Lung microvascular endothelial cell (primary cell): ENCODE measurements around the gene ROBO1. TPM values are rescaled to one million over a fixed set of nuclear protein-coding genes. Genes with fewer than 3 reads are reported as not detected.
"Not testable (repeated sequence)": the region's sequence is repeated elsewhere in the genome, so short reads cannot be mapped to it uniquely, and the experiment has no call there.

Experiments used
- DNase-seq, 2 donors: peaks; one replicate each; pipeline versions ENCODE4 v3.0.0 to v3.0.0-alpha.2; 2010; ENCODE audit warnings: low read depth in 2 of 2
- total RNA-seq: library from RNA; depleted of rRNA; stranded (reverse); fragments of >200 nt; gene quantifications from 2 replicates; pipeline ENCODE4 v1.2.1, GENCODE V29; 2014

ROBO1 gene
- total RNA-seq, 1 donor from 2014 or later = 0.20 TPM

DNA sequence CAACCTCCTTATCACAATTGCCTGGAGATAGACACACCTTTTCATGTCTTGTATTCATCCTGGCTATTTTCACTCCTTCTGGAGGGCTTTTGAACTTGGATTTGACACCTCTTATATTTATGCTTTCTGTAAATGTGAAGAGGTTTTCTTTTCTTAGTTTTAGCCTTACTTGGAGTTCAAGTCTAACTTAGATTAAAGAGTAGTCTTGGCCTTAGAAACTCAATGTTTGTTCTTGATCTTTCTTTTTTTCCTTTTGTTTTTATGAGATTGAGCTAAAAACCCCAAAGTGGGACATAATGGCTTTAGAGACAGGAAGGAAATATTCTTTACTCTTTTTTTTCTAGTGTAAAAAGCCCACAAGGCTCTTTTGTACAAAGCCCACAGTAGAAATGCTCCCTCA lies 1054.9 kb downstream of the ROBO1 start:
- no peak for DNase-seq

DNA sequence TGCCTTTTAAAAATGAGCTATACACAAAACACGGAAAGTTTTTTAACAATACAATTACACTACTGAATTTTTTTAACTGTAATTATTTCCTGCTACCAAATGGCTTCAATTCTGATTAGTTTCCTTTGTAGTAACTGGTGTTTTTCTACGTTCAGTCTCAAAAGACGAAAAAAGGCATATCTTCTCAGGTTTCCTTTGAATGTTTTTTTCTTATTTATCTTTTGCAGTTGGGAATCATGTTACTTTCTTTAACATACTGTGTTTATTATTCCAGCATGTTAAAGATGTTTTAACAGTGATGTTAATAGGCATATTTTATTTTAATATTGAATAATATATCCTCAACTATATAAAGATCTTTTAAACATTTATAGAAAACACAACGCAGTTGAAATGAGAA lies 1055.5 kb downstream of the ROBO1 start:
- no peak for DNase-seq

DNA sequence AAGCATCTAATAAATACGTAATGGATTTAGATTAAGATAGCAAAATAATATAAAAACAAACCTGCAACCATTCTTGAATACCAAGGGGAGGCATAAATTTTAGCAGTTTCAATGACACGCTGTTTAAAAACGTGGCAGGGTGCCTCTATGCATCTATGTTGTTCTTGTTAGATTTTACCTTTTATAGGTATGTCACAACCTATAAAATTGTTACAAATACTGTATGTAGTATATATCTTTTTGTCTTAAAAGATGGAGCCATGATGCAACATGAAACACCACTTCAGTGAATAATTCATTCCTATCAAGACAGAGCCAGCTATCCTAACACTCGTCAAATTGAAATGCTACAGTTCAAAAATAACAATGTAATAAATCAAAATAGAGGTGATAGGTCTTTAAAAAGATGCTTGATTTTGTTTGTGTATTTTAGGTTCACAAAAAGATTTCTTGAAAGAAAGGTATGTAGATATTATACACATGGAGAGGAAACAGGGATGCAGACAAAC lies 1059.2 kb downstream of the ROBO1 start:
- DNase-seq = no peak

DNA sequence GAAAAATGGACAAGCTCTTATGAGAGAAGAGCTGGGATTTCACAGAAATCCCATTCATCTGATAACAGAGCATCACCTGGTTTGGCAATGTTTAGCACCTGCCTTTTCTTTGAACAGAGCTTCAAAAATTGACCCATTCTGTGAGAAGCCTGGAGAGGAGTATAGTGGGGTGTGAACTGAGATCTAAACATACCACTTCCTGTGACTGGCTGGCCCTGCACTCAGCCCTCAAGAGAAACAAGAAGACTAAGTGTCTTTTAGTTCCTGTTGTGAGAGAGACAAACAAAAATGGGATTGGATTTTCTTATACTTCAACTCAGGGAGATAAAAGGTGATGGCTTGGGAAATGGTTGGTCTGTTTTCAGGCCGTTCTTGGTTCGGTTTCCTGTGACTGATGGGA lies 1060.2 kb downstream of the ROBO1 start:
- DNase-seq = no peak

DNA sequence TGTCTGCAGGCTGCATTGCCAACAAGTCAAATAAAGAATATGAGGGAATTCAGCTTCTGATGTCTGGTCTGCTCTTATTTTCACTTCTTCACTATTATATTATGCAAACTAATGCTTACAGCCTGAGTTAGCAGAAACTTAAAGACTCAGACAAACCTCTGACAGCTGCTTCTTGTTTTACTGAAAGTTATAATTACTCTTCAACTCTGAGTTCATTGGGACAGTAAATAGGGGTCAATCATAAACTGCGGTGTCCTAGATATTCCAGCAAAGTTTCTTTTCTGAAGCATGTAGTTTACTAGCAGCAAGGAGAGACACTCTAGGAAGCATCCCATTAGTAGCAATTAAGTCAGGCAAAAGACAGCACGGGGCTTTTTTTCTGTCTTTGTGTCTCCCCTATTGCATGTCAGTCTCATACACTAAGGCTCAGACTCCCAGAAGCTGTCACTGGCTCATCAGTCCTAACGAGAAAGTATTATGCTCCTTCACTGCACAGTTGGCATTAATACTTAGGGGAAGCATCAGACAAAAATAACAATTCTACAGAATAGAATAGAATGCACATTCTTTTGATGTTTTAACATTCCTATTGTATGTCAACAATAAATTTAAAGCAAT lies 1060.8 kb downstream of the ROBO1 start:
- no peak for DNase-seq

DNA sequence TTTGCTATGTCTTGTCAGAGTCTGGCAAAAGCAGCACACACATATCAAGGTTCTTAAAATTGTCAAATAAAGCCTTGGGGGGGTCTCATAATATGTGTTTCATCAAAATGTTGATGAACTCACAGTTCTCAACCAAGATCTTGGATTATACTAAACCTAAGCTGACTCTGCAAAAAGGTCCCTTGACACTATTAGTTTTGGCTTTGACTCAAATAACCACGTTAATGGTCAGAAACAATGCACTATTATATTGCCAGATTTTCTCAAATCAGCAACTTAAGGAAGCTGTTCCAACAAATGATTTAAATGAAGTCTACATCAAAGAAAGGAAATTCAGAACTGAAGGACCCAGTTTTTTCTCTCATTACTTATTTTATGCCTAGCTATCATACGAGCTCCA lies 1063.9 kb downstream of the ROBO1 start:
- no peak for DNase-seq

DNA sequence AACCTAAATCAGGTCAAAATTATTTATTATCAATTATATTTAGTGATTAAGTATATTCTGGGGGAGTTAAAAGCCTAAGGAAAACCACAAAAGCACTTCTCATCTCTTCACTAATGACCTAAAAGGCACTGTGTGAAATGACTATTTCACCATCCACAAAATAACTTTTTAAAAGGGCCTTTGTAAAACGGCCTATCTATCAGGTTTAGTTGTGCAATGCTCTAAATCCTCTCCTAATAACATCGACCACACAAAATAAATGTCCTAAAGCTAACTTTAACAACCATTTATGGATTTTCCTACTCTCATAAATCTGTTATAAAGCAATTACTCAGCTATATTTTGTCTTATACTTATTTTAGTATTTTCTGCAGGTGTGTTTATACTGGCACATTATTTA lies 1066.3 kb downstream of the ROBO1 start:
- no peak for DNase-seq

DNA sequence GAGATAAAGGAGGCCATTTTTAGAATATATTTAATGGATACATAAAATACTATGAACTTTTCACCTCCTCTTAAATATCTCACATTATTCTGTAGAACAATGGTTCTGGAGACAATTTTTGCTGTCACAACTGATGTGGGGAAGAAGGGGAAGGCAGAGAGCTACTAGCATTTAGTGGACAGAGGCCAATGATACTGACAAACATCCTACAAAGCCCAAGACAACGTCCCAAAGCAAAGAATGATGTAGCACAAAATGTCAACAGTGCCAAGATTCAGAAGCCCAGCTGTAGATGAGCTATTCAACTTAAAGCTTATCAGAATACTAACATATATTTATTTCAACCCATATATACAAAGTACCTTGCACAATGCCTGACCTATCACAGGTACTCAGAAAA lies 1069.4 kb downstream of the ROBO1 start:
- no peak for DNase-seq

DNA sequence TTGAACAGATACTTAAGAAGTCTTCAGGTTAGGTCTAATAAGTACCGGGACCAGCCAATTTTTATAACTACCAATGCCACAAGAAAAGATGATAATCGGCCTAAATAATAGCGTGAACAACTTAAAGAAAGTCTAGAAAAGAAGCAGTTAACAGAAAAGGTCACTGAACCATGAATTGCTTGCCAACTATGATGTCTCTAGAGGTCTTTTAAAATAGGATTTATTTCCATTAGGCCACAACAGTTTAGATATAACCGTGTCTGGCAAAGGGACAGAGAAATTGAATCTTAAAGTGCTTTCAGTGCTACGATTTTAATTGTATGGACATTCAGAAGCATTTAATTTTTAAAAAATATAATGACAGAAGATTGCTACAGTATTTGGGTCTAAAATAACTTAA lies 1070.4 kb downstream of the ROBO1 start:
- no peak for DNase-seq

DNA sequence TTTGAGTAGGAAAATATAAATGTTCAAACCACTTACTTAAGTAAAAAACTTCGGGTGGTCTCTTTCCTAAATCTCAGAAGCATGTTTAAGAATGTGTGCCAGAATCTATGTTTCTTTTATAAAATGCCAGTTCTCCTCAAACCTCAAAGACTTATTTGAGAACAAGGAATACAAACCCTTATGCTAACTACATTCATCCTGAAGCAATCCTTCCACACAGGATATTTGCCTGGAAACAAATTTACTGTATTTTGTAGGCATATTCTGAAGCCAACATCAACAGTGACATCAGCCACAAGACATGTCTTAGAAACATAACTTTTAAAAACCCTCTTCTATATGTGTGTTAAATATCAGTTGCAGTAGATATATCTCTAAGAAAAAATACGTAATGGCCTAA lies 1077.0 kb downstream of the ROBO1 start:
- no peak for DNase-seq

DNA sequence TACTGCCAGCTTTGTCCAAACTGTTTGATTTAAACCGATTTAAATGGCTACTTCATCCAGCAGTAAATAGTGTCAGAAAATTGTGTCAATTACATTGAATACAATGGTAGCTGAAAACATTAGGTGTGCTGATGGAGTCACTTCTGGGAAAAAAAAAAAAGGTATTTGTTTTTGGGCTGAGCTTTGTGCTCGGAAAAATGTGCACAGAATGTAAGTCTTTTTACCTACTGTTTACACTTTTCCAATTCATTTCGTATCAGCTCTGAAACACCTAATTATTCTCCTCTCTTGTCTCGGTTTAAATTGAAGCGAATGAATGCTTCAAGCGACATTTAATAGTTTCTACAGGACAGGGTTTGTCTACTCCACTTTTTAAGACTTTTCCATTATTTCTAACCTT lies 1078.4 kb downstream of the ROBO1 start:
- no peak for DNase-seq

DNA sequence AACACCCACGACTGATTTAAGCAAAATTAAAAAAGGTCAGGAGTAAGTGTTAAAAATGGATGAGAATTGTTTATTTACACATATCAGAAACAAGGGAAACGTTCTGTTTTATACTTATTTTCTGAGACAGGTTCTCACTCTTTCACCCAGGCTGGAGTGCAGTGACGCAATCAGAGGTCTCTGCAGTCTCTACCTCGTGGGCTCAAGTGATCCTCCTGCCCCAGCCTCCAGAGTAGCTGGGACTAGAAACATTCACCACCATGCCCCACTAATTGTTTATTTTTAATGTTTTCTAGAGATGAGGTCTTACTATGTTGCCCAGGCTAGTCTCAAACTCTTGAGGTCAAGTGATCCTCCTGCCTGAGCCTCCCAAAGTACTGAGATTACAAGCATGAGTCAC lies 1080.3 kb downstream of the ROBO1 start:
- DNase-seq = no peak

DNA sequence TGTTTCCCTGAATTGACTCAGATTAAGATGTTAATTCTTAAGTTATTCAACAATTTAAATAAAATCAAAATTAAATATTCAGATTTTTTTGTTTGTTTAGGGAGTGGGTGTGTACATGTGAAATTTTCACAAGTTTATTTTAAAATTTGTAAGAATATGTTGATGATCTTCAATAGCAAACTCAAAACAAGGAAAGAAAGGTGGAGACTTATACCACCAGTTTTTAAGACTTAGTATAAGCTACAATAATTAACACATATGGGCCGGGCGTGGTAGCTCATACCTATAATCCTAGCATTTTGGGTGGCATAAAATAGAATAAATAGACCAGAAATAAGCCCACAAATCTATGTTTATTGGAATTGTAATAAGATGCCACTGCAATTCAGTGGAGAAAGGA lies 1084.5 kb downstream of the ROBO1 start:
- no peak for DNase-seq

DNA sequence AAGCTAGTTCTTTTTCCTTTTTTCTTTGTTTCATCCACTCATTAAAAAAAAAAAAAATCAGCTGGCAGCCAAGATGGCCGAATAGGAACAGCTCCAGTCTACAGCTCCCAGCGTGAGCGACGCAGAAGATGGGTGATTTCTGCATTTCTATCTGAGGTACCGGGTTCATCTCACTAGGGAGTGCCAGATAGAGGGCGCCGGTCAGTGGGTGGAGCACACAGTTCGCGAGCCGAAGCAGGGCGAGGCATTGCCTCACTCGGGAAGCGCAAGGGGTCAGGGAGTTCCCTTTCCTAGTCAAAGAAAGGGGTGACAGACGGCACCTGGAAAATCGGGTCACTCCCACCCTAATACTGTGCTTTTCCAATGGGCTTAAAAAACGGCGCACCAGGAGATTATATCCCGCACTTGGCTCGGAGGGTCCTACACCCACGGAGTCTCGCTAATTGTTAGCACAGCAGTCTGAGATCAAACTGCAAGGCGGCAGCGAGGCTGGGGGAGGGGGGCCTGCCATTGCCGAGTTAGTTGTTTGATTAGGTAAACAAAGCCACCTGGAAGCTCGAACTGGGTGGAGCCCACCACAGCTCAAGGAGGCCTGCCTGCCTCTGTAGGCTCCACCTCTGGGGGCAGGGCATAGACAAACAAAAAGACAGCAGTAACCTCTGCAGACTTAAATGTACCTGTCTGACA lies 1092.5 kb downstream of the ROBO1 start:
- DNase-seq = not testable (repeated sequence)

DNA sequence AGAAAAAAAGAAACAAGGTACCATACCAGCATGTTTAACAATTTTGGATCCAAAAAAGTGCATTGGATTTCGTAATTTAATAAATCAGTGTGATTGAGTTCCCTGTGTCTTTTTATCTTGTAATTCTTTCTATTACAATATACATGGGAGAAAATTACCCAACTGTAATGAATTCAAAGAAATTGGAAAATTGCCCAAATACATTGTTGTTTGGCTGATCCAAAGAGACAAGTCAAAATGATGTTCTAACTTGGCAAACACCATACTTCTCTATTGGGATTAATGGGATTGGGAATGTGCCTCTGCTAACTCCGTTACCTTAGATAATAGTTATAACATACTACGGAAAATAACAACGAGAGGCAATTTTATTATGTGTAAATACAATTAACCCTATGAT lies 1097.1 kb downstream of the ROBO1 start:
- no peak for DNase-seq

DNA sequence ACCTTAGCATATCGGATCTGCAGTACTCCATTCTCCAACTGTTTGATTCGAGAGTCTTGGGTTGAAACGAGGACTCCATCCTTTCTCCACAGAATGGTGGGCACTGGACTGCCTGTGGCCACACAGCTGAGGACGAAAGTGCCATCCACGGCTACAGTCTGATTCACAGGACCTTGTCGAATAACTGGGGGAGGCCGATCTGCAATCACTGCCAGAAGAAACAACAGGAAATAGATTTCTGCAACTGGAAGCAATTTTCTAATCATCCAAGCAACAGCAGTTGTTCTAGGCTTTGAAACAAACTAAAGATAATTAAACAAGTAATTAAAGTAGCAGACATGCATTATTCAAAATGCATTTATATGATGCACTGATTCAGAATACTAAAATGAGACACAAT lies 1097.7 kb downstream of the ROBO1 start:
- no peak for DNase-seq

DNA sequence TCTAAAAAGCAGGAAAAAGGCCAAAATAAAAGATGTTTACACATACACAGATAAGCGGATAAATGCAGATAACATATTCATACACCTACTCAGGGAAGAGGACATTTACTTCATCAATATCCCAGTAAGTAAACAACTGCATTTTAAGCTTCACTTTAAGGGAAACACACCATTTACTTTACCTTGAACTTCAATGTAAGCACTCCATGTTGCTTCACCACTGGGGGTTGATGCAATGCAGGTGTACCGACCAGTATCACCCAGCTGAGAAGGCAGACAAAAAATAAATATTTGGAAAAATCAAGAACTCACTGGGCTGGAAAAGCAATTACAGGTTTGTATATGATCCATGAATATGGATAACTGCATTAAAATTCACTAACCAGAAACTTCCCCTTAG lies 1099.5 kb downstream of the ROBO1 start:
- no peak for DNase-seq

DNA sequence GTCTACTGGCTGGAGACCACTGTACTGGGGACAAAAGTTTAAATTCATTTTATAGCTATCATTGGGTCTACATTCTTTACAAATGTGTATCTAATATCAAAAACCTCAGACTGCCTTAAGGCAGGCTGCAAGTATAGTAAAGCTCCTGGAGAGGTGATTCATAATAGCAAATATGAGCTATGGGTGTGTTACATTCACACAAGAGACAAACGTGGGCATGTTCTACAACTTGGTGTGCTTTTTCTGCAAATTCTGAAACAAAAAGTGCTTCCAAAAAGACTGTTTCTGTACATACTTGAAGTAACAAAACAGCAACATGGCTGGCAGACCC lies 1101.4 kb downstream of the ROBO1 start:
- no peak for DNase-seq

DNA sequence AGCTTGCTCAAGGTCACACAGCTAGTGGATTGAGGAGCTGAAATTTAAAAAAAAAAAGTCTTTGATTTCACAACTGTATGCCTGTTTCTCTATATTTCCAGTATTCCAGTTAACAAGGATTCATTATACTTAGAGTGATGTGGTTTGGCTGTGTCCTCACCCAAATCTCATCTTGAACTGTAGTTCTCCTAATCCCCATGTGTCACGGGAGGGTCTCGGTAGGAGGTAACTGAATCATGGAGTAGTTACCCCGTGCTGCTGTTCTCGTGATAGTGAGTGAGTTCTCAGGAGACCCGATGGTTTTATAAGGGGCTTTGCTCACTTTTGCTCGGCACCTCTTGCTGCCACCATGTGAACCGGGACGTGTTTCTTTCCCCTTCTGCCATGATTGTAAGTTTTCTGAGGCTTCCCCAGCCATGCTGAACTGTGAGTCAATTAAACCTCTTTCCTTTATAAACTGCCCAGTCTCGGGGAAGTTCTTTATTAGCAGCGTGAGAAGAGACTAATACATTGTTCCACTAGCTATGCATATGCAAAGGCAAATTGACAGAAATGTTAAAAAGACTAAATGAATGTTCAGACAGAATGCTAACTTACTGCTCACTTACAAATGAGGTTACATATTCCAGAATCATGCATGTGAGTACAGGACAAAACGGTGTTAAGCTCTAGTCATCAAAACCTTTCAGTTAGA lies 1101.9 kb downstream of the ROBO1 start:
- no peak for DNase-seq

DNA sequence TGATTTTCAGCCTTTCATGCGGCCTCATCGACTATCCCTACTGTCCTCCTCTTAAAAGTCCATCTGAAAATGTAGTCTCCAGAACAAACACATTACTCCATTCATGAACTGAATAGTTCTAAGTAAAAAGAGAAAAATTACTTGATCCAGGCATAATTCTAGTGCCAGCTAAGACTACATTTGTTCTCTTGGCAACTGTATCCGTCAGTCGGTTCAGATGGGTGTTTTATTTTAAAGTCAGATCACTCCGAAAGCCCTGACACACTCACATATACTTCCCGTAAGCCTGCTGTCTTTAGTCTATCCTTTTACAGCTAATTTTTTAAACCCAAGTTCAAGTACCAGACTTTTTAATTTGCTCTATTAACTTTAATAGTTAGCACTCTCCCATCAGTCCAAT lies 1102.7 kb downstream of the ROBO1 start:
- no peak for DNase-seq

DNA sequence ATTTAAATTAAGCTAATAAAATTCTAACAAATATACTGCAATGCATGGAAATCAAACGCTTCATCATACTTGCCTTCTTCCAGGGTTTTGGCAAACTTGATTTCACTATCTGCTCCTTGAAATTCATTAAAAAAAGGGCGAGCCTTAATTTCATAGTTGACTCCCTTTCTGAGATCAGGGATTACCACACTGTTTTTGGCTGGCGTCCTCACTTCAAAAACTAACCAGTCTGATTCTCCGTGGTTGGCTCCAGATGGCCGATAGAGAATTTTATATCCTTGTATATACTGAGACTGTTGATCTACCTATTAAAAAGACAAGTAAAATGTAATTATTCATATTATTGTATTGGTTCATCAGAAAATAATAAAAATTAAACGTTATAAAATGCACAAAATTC lies 1106.8 kb downstream of the ROBO1 start:
- no peak for DNase-seq

DNA sequence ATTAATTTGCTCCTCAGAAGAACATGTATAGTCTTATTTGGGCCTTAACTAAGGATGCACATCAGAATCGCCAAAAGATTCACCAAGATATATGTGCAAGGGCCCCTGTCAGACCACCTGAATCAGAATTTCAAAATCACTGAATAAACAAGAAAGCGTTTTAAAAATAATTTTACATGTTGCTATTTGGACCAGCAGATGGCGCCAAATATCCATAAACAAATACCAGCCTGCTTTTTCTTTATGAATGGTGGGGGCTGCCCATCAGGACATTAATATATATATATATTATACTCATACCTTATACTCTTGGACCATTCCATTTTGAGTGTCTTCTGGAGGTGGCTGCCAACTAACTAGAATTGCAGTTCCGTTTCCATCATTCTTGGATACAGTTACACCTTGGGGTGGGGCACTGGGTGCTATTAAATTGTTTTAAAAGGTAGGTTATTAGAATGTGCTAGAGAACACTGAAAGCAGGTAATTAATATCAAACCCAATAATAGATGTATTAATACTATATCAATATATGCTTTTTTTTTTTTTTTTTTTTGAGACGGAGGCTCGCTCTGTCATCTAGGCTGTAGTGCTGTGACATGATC lies 1108.3 kb downstream of the ROBO1 start:
- DNase-seq = peak; percentile 44 to 71

DNA sequence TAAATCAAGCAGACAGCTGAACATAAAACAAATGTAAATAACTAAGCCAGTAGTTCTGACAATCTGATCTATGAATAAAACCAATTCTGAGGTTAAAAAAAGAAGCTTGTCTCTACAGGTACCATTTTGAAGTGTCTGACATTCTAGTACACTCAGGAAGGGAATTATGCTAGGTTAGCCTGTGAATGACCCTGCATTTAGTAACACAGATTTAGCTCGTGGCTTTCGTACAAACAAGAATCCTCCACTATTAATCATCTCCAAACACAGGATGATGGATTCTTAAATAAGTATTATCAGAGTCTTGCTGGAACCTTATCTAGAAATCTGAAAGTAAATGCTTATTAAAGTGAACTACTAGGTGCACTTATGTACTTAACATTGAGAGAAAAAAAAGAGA lies 1120.1 kb downstream of the ROBO1 start:
- DNase-seq = no peak
